ENCODE measurements around the gene SND1.

SND1 gene

DNA sequence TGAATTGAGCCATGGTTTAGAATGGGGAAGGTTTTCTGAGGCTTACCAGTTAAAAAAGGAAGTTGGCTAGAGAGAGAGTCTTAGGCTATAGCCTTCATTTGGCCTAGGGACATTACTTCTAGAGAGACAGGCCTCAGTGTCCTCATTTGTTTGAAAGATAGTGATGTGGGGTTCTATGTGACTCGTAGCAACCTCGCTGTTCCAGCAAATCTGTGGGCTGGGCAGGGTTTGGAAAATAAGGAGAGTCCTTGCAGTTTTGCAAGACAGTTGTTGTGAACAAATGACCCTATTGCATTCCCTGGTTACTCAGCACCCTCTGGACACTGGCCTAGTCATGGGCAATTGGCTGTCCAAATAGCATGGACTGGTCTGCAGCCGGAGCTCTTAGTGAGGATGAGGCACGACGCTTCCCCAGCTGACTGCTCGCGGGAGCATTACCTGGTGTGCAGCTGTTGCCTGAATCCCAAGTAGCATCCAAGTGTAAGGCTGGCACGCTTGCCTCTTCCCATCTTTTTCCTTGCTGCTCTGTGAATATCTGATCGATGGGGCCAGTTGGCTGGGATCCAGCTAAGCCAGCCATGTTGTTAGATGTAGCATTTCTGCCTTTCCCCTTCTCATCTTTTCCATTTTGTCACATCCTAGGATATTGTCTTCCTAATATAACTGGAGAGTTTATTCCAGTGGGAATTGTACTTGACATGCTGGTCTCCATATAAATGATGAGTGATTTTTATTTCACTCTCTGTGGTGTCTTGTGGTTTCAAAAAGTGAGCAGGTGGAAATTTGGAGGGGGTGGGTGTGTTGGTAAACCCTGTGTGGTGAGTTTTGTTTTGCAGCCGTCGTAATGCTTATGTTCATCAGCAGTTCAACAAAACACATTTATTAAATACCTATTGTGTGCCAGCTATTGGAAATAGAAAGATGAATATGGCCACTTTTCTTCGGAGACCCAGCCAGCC, 99.8 kb downstream of the SND1 start:
- TF ChIP-seq, protein P1, sequence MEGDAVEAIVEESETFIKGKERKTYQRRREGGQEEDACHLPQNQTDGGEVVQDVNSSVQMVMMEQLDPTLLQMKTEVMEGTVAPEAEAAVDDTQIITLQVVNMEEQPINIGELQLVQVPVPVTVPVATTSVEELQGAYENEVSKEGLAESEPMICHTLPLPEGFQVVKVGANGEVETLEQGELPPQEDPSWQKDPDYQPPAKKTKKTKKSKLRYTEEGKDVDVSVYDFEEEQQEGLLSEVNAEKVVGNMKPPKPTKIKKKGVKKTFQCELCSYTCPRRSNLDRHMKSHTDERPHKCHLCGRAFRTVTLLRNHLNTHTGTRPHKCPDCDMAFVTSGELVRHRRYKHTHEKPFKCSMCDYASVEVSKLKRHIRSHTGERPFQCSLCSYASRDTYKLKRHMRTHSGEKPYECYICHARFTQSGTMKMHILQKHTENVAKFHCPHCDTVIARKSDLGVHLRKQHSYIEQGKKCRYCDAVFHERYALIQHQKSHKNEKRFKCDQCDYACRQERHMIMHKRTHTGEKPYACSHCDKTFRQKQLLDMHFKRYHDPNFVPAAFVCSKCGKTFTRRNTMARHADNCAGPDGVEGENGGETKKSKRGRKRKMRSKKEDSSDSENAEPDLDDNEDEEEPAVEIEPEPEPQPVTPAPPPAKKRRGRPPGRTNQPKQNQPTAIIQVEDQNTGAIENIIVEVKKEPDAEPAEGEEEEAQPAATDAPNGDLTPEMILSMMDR (IDR thresholded peaks at IDR 0.05; ENCODE audit: low read length, missing control alignments): no peak
- no peak for DNase-seq (ENCODE audit: low read depth)

DNA sequence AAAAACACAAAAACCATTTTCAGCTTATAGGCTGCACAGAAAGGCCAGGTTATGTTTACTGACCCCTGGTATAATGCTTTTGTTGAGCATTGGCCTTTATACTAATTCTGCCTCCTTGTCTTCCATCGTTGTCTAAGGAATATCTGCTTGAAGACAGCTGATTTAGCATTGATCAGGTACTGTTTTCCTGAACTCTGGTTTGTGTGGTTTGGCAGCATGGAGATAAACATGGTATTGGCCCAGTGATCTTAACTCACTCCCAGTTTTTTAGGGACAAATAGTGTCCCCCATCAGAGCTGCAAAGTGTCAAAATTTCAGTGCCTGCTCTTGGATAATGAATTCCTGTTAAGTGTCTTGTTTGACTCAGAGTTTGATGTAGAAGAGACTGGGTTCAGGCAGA, 100.8 kb downstream of the SND1 start:
- TF ChIP-seq, protein P1 (IDR thresholded peaks at IDR 0.05; ENCODE audit: low read length, missing control alignments): no peak
- no peak overlapping the region for H3K4me3 ChIP-seq (replicated peaks; ENCODE audit: low read depth, low read length)
- DNase-seq (ENCODE audit: low read depth): no peak

More for the DNA sequence above, 99.8 kb downstream of the SND1 start:
- H3K4me3 ChIP-seq (replicated peaks; ENCODE audit: low read depth, low read length): no peak overlapping the region

DNA sequence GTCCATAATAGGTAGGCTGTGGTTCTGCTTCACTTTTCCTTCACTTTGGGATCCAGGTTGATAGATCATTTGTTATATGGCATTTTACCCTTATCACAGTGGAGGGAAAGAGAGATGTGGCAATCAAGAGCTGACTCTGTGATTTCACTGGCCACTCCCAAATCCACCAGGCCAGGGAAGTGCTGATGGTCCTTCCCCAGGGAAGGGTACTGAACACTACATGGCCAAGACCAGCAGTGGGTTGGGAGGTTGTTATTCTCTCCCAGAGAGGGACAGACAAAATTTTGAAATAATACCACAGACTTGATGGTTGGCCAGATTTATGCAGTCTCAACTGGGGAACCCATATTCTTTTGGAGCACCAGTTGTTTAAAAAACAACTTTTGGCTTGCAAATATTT, 102.5 kb downstream of the SND1 start:
- no peak overlapping the region for H3K4me3 ChIP-seq (replicated peaks; ENCODE audit: low read depth, low read length)
- DNase-seq (ENCODE audit: low read depth): no peak
- TF ChIP-seq, protein P1 (IDR thresholded peaks at IDR 0.05; ENCODE audit: low read length, missing control alignments): no peak

DNA sequence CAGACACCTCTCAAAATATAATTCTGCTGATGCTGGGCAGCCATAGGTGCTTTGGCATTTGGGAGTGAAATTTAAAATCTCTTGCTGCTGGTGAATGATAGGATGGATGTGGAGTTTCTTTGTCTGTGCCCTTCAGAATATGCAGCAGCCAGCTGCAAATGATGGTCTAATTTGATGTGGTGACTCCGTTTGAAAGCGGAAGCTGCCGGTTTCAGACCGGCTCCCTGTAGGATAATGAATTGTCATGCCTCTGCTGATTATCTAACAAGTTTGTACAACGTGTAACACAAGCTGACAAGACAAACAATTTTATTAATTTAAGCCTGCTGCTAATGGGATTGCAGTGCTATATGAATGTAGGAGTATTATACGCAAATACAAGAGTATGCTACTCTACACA, 103.5 kb downstream of the SND1 start:
- TF ChIP-seq, protein P1 (IDR thresholded peaks at IDR 0.05; ENCODE audit: low read length, missing control alignments): no peak
- no peak overlapping the region for H3K4me3 ChIP-seq (replicated peaks; ENCODE audit: low read depth, low read length)
- DNase-seq (ENCODE audit: low read depth): no peak

DNA sequence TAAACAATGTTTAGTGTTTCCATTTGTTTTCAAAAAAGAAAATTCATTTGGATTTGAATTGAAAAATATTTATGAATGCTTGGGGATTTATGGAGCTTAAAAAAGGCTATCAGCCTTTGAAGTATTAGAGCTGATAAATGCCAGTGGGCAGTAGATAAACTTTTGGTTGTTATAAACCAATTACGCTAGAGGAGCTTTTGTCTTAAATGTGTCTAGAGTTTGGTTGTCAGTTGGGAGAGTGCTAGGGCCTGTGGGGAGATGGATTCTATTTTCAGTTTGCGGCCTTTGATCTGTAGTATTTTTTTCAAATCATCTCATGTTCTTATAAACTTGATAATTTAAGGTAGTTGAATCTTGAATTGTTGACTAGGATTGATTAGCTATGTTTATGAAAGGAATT, 104.0 kb downstream of the SND1 start:
- TF ChIP-seq, protein P1 (IDR thresholded peaks at IDR 0.05; ENCODE audit: low read length, missing control alignments): no peak
- no peak overlapping the region for H3K4me3 ChIP-seq (replicated peaks; ENCODE audit: low read depth, low read length)

DNA sequence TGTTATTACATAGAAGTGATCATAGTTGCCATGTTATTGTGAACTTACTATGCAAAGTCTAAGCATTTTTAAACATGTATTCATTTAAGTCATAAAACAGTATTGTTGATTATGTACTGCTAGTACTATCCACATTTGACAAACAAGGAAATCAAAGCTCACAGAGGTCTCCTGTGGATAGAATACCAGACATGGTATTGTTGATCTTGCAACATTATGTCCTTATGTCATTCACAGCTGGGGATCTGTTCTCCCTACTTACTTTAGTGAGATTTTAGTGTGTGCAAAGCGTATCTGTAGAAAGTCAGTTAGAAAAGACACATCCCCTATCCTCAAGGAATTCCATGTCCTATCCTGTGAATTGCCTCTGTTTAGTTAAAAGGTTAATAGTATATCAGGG, 106.1 kb downstream of the SND1 start:
- H3K4me3 ChIP-seq (replicated peaks; ENCODE audit: low read depth, low read length): no peak overlapping the region
- TF ChIP-seq, protein P1 (IDR thresholded peaks at IDR 0.05; ENCODE audit: low read length, missing control alignments): no peak
- DNase-seq (ENCODE audit: low read depth): peak; percentile 16

More for the DNA sequence above, 104.0 kb downstream of the SND1 start:
- DNase-seq (ENCODE audit: low read depth): no peak
